GM21381 (cell line): ENCODE results near the gene APLF.
"Not testable (repeated sequence)": the region's sequence is repeated elsewhere in the genome, so short reads cannot be mapped to it uniquely, and the experiment has no call there.

Source experiments
- ATAC-seq: cut with Tn5 transposase; IDR thresholded peaks from one replicate; pipeline ENCODE4 v1.9.1; 2021; ENCODE audit warnings: mild to moderate bottlenecking, moderate library complexity; ENCODE audit not compliant: unreplicated experiment

Gene APLF

GRCh38 chr2:68521037-68521436 lies 53.7 kb downstream of the APLF start:
- no peak for ATAC-seq

- not testable (repeated sequence) for ATAC-seq
Measured at GRCh38 chr2:68526943-68527342, 59.6 kb downstream of the APLF start.

GRCh38 chr2:68527343-68528081 lies 60.1 kb downstream of the APLF start:
- not testable (repeated sequence) for ATAC-seq

- ATAC-seq: not testable (repeated sequence)
Measured at GRCh38 chr2:68529156-68529555, 61.8 kb downstream of the APLF start.

GRCh38 chr2:68529651-68530050 lies 62.3 kb downstream of the APLF start:
- not testable (repeated sequence) for ATAC-seq

- no peak for ATAC-seq
Measured at GRCh38 chr2:68536000-68536399, 68.6 kb downstream of the APLF start.

- no peak for ATAC-seq
Measured at GRCh38 chr2:68537011-68537410, 69.6 kb downstream of the APLF start.

GRCh38 chr2:68537809-68538208 lies 70.4 kb downstream of the APLF start:
- ATAC-seq: no peak

- no peak for ATAC-seq
Measured at GRCh38 chr2:68544811-68545210, 77.4 kb downstream of the APLF start.

GRCh38 chr2:68548396-68548795 lies 81.0 kb downstream of the APLF start:
- no peak for ATAC-seq

GRCh38 chr2:68553098-68553497 lies 85.7 kb downstream of the APLF start:
- no peak for ATAC-seq

- ATAC-seq: not testable (repeated sequence)
Measured at GRCh38 chr2:68555425-68556206, 88.2 kb downstream of the APLF start.

GRCh38 chr2:68556381-68556780 lies 89.0 kb downstream of the APLF start:
- no peak for ATAC-seq

GRCh38 chr2:68558576-68558975 lies 91.2 kb downstream of the APLF start:
- ATAC-seq: no peak

- ATAC-seq: no peak
Measured at GRCh38 chr2:68559692-68560091, 92.3 kb downstream of the APLF start.

- no peak for ATAC-seq
Measured at GRCh38 chr2:68560545-68560944, 93.2 kb downstream of the APLF start.

- ATAC-seq: no peak
Measured at GRCh38 chr2:68561372-68561771, 94.0 kb downstream of the APLF start.

- no peak for ATAC-seq
Measured at GRCh38 chr2:68562934-68563333, 95.5 kb downstream of the APLF start.

- no peak for ATAC-seq
Measured at GRCh38 chr2:68564426-68564825, 97.0 kb downstream of the APLF start.

- ATAC-seq: no peak
Measured at GRCh38 chr2:68565273-68565672, 97.9 kb downstream of the APLF start.

- ATAC-seq: no peak
Measured at GRCh38 chr2:68565858-68566257, 98.5 kb downstream of the APLF start.

- no peak for ATAC-seq
Measured at GRCh38 chr2:68566362-68566761, 99.0 kb downstream of the APLF start.
